Adrenal gland (tissue), 12 donors: Measurements from ENCODE around the gene GLP2R. TPM values are rescaled to one million over a fixed set of nuclear protein-coding genes. Genes with fewer than 3 reads are reported as not detected.
A peak's percentile ranks its signal among the peaks of the same experiment; 100 is the strongest.

Experiments
- DNase-seq, 7 donors: peaks; one replicate each; pipeline ENCODE4 v3.0.0-alpha.2; 2019 to 2020
- H3K27ac ChIP-seq, 5 donors: fragments of 200-600 bp; sonication (generic) in 4 of 5; 1 replicate in 3 of 5; 2 replicates in 2 of 5; pipeline versions ENCODE4 v1.5.1 to v1.8.0; 2016 to 2020; ENCODE audit warnings: mild to moderate bottlenecking in 1 of 5
- H3K27me3 ChIP-seq: fragments of 200-600 bp; 2 replicates; pipeline ENCODE4 v1.8.0; 2021
- H3K36me3 ChIP-seq, 2 donors: fragments of 200-600 bp; replicated peaks in 1 of 2; 1 replicate in 1 of 2; 2 replicates in 1 of 2; pipeline versions ENCODE4 v1.5.1 to v1.8.0; 2018 to 2022
- H3K4me1 ChIP-seq, 2 donors: fragments of 200-600 bp; replicated peaks in 1 of 2; 1 replicate in 1 of 2; 2 replicates in 1 of 2; pipeline versions ENCODE4 v1.5.1 to v1.8.0; 2018 to 2021
- H3K4me3 ChIP-seq, 4 donors: fragments of 200-600 bp; sonication (generic) in 3 of 4; one replicate each; pipeline ENCODE4 v1.5.1; 2016 to 2018
- H3K9me3 ChIP-seq, 3 donors: fragments of 200-600 bp; sonication (generic) in 1 of 3; replicated peaks in 1 of 3; 1 replicate in 2 of 3; 2 replicates in 1 of 3; pipeline versions ENCODE4 v1.5.1 to v1.8.0; 2016 to 2021
- CTCF ChIP-seq, 6 experiments: fragments of 450-650 bp in 4 of 6; fragments of 200-600 bp in 2 of 6; sonication (generic) in 1 of 6; IDR thresholded peaks; 1 replicate in 5 of 6; 2 replicates in 1 of 6; pipeline versions ENCODE4 v1.5.1 to v1.8.0; 2016 to 2021; ENCODE audit warnings: antibody characterized with exemption in 6 of 6, mild to moderate bottlenecking in 2 of 6, moderate library complexity in 1 of 6
- POLR2A ChIP-seq, 2 donors: fragments of 450-650 bp; IDR thresholded peaks; one replicate each; pipeline ENCODE4 v1.6.1; 2017; ENCODE audit warnings: antibody characterized with exemption in 2 of 2, mild to moderate bottlenecking in 2 of 2, moderate library complexity in 1 of 2
- WGBS, 4 donors: extraction: QIAGEN DNeasy Blood & Tissue Kit in 2 of 4; methylation state at CpG; one replicate each; pipeline versions ENCODE4 v1.1.5 to v1.1.7; 2013 to 2017; 5-methylcytosine and 5-hydroxymethylcytosine counted together
- intact Hi-C, 2 donors: fragments of 100-400 bp; cut with DNase I; formaldehyde crosslinking; loops; one replicate each; pipeline versions ENCODE4 v1.14.1 to v1.15.0; 2022 to 2023
- polyA plus RNA-seq, 3 donors: library from polyadenylated mRNA; stranded (reverse); fragments of 200-250 nt in 2 of 3; fragments of 350-450 nt in 1 of 3; fragmentation: Illumina TruSeq in 1 of 3; extraction: RNeasy Lipid Tissue Mini Kit (QIAGEN cat#74804) in 1 of 3; gene quantifications; one replicate each; pipeline ENCODE4 v1.2.3, GENCODE V29; 2013 to 2014
- total RNA-seq, 9 donors: library from RNA; depleted of rRNA in 4 of 9; stranded (reverse); fragments of >200 nt in 4 of 9; fragments of 120-200 nt in 1 of 9; fragmentation: NEBNext Ultra II Directional in 1 of 9; extraction: Animal tissue kit (Norgen Biotek cat#: 25700) in 1 of 9; gene quantifications; one replicate each; pipeline versions ENCODE4 v1.1.0 to v1.2.4, GENCODE V29; 2013 to 2023
- donor health status: healthy with polysubstance abuse.
- donor health status: Bipolar disorder and iron deficiency.
- donor health status: DM: yes; HTN: yes; CAD: no.
- donor health status: DM: no; HTN: no; CAD: no.
- donor health status: DM: no; HTN: no; CAD: no.
- donor health status: DM: yes; HTN: yes; CAD: no.

Gene GLP2R
- total and polyA plus RNA-seq, 12 donors, result 0.07 to 1.2 (median 0.35) TPM; not detected in 1

GRCh38 chr17:9813166-9813565 lies 12.6 kb upstream of the GLP2R start:
- Histone ChIP-seq H3K4me3 (no peak overlapping the region), H3K27ac (no peak overlapping the region), H3K4me1 (no peaks in the 10 kb centered on the region), H3K36me3 (no peaks in the 10 kb centered on the region), H3K9me3 (no peaks in the 10 kb centered on the region), H3K27me3 (no peaks in the 10 kb centered on the region)
- intact Hi-C loops, result no loop called here
- TF ChIP-seq POLR2A (IDR thresholded peaks at IDR 0.05), result no peak
- TF ChIP-seq CTCF (IDR thresholded peaks at IDR 0.05), result no peak
- 70 to 79% (median 70%) methylated on average over 3 to 9 of the region's 9 CpGs for WGBS, 4 donors
- no peak for DNase-seq

GRCh38 chr17:9814337-9814945 lies 11.3 kb upstream of the GLP2R start:
- Histone ChIP-seq H3K36me3 (no peaks in the 10 kb centered on the region), H3K4me3 (no peak overlapping the region), H3K27me3 (no peaks in the 10 kb centered on the region), H3K9me3 (no peaks in the 10 kb centered on the region), H3K27ac (no peak overlapping the region), H3K4me1 (no peaks in the 10 kb centered on the region)
- WGBS, 4 donors, result 74 to 79% (median 77%) methylated on average over 14 of the region's 14 CpGs
- DNase-seq, result no peak
- intact Hi-C loops, result no loop called here
- TF ChIP-seq POLR2A (IDR thresholded peaks at IDR 0.05) (no peak), CTCF (IDR thresholded peaks at IDR 0.05) (no peak)

- Histone ChIP-seq H3K4me1 (no peaks in the 10 kb centered on the region), H3K36me3 (no peaks in the 10 kb centered on the region), H3K27me3 (no peaks in the 10 kb centered on the region), H3K9me3 (no peaks in the 10 kb centered on the region), H3K27ac (no peak overlapping the region), H3K4me3 (no peak overlapping the region)
- no peak for DNase-seq
- intact Hi-C loops, result no loop called here
- no peak for TF ChIP-seq POLR2A (IDR thresholded peaks at IDR 0.05)
- no peak for TF ChIP-seq CTCF (IDR thresholded peaks at IDR 0.05)
- 37 to 83% (median 81%) methylated on average over 4 to 10 of the region's 10 CpGs for WGBS, 4 donors
Measured at GRCh38 chr17:9816472-9816871, 9.3 kb upstream of the GLP2R start.

- DNase-seq, result peak in 5 of 7 donors; percentile 2 to 59 (median 22)
- H3K36me3 ChIP-seq, result no peaks in the 10 kb centered on the region
- H3K4me3 ChIP-seq, result no peak overlapping the region
- H3K27ac ChIP-seq, result no peak overlapping the region
- TF ChIP-seq CTCF (IDR thresholded peaks at IDR 0.05) (no peak), POLR2A (IDR thresholded peaks at IDR 0.05) (no peak)
- intact Hi-C loops, result no loop called here
- 45 to 55% (median 51%) methylated on average over 8 of the region's 8 CpGs for WGBS, 4 donors
- H3K9me3 ChIP-seq, result no peaks in the 10 kb centered on the region
- no peaks in the 10 kb centered on the region for H3K27me3 ChIP-seq
- no peaks in the 10 kb centered on the region for H3K4me1 ChIP-seq
Measured at GRCh38 chr17:9817086-9817485, 8.6 kb upstream of the GLP2R start.
